ENCODE results near the gene ARHGEF38.
"Not testable (repeated sequence)": the region's sequence is repeated elsewhere in the genome, so short reads cannot be mapped to it uniquely, and the experiment has no call there.

ARHGEF38 gene

DNA sequence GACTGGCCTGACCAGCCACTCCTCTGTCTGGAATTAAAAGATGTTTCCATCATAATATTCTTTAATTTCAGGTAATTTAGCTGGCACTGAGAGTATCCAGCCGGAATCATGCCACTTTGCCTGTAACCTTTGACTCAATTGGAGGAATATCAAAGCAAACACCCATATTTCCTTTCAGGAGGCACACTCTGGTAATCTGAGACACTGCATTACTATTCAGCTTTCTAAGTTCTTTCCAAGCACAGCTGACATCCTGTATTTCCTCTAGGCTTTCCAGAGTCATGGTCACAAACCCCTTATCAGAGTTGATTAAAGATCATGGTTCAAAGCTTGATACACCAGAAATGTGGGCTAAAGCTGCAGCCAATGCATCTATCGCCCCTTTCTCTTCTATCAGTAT, 126.8 kb downstream of the ARHGEF38 start:
- no peak for TF ChIP-seq Cebpa-rat (IDR thresholded peaks at IDR 0.05)
- Histone ChIP-seq H4K20me1 (no peaks in the 10 kb centered on the region), H3K4me3 (no peak overlapping the region), H3K4me1 (no peaks in the 10 kb centered on the region), H3K27me3 (no peaks in the 10 kb centered on the region), H3K36me3 (peaks cover 19 to 33% (median 28%) of the 10 kb centered on the region in 11 experiments; a peak in 21 of 22 replicates), H3K9ac (no peak overlapping the region), H3K27ac (no peak overlapping the region), H3K4me2 (no peak overlapping the region), H3K9me3 (replicated peaks in 1 of 11) (no peaks in the 10 kb centered on the region)

DNA sequence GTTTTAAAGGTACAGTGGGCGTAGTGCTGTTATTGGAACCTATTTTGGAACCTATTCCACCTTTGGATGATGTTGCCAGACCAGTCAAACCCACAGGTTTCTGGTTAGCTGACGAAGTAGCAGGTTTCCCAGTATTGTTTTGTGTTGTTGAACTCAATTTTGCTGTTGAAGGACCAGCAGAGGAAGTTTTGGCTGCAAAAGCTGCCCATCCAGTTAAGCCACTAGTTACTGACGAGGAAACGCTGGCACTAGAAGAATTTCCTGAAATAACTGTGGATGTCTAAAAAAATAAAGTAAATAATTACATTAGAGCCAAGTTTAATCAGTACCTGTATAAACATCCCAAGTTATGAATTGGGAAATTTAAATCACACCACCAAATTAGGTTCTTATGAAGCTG, 130.6 kb downstream of the ARHGEF38 start:
- Histone ChIP-seq H3K27ac (no peak overlapping the region), H3K4me1 (no peaks in the 10 kb centered on the region)
- no peak for TF ChIP-seq Cebpa-rat (IDR thresholded peaks at IDR 0.05)

DNA sequence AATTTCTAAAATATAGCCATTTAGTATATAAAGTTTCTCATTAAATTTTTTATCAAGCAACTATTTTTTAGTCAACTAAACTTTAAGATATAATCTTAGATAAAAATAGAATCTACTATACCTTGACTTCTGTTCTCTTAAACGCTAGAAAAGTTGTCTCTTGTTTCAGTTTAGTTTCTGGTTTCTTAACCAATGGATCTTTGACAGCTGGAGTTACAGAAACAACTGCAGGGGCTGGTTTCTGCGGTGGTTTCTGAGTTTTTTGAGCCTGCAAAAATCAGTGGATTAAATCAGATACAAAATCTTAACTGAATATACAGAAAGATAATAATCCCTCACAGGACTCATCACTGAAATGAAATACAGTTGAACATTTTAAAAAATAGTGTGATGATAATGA, 134.2 kb downstream of the ARHGEF38 start:
- Histone ChIP-seq H3K9ac (no peak overlapping the region), H4K20me1 (no peaks in the 10 kb centered on the region; a peak in 1 of 22 replicates), H3K27me3 (no peaks in the 10 kb centered on the region), H3K36me3 (peaks cover 62 to 100% (median 86%) of the 10 kb centered on the region in 11 experiments), H3K4me1 (no peaks in the 10 kb centered on the region), H3K9me3 (replicated peaks in 1 of 11) (no peaks in the 10 kb centered on the region), H3K27ac (no peak overlapping the region), H3K4me2 (no peak overlapping the region), H3K4me3 (no peak overlapping the region)
- TF ChIP-seq Cebpa-rat (IDR thresholded peaks at IDR 0.05): no peak

More for the DNA sequence above, 130.6 kb downstream of the ARHGEF38 start:
- no peak overlapping the region for H3K4me3 ChIP-seq
- no peaks in the 10 kb centered on the region for H4K20me1 ChIP-seq
- H3K9me3 ChIP-seq (replicated peaks in 1 of 11): no peaks in the 10 kb centered on the region
- H3K36me3 ChIP-seq: peaks cover 41 to 69% (median 55%) of the 10 kb centered on the region in 11 experiments
- no peak overlapping the region for H3K9ac ChIP-seq
- no peaks in the 10 kb centered on the region for H3K27me3 ChIP-seq
- no peak overlapping the region for H3K4me2 ChIP-seq

- H3K27ac ChIP-seq; H3K9me3 ChIP-seq (replicated peaks in 1 of 11); H3K4me2 ChIP-seq; H3K4me3 ChIP-seq; H3K9ac ChIP-seq; H3K4me1 ChIP-seq; H3K27me3 ChIP-seq: not testable (repeated sequence)
- Histone ChIP-seq H3K36me3 (peaks cover 67 to 99% (median 93%) of the 10 kb centered on the region in 11 experiments), H4K20me1 (peaks cover 0 to 19% (median under 1%) of the 10 kb centered on the region in 11 experiments; a peak in 5 of 22 replicates)
Measured at GRCh38 chr4:105694812-105695211, 142.4 kb downstream of the ARHGEF38 start.

DNA sequence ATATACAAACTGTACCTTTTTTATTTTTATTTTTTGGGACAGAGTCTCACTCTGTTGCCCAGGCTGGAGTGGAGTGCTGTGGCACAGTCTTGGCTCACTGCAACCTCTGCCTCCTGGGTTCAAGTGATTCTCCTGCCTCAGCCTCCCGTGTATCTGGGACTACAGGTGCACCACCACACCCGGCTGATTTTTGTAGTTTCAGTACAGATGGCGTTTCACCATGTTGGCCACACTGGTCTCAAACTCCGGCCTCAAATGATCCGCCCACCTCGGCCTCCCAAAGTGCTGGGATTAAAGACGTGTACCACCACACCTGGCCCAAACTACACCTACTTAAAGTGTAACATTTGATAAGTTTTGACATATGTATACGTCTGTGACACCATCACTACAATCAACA, 143.4 kb downstream of the ARHGEF38 start:
- not testable (repeated sequence) for H3K4me3 ChIP-seq; H3K4me2 ChIP-seq; H3K9me3 ChIP-seq (replicated peaks in 1 of 11); H3K4me1 ChIP-seq; H3K9ac ChIP-seq; H3K27me3 ChIP-seq; H3K27ac ChIP-seq
- Histone ChIP-seq H4K20me1 (peaks cover 0 to 25% (median 3%) of the 10 kb centered on the region in 11 experiments; a peak in 10 of 22 replicates), H3K36me3 (peaks cover 63 to 97% (median 87%) of the 10 kb centered on the region in 11 experiments)

DNA sequence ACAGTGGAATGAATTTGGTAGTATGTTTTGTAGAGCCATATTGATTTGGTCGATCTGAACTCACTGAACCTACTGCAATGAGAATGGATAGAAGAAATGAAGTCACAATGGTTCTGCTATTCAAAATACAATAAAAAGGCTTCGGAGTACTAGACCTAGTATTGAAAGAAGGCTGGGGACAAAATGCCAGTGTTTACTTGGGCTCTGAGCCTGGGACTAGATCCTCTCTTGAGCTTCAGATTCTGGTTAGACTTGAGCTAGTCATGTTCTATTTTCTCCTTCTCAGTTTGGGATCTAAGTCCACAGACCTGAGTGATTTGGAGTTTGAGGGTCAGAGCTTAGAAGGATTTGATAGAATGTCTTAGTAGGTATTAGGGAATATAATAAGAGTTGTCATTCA, 146.2 kb downstream of the ARHGEF38 start:
- Histone ChIP-seq H3K27me3 (no peaks in the 10 kb centered on the region), H3K4me3 (no peak overlapping the region), H3K4me1 (peaks cover 0 to 3% (median 0%) of the 10 kb centered on the region in 10 experiments; a peak in 1 of 20 replicates), H3K36me3 (peaks cover 51 to 85% (median 68%) of the 10 kb centered on the region in 11 experiments), H3K9me3 (replicated peaks in 1 of 11) (no peaks in the 10 kb centered on the region), H3K27ac (no peak overlapping the region), H4K20me1 (peaks cover 0 to 37% (median 3%) of the 10 kb centered on the region in 11 experiments; a peak in 11 of 22 replicates), H3K9ac (no peak overlapping the region), H3K4me2 (no peak overlapping the region)
- TF ChIP-seq Cebpa-rat (IDR thresholded peaks at IDR 0.05): no peak

GRCh38 chr4:105707782-105708180, 155.4 kb downstream of the ARHGEF38 start:
- Histone ChIP-seq H3K9ac (peak overlapping the region; percentile 90 to 93 (median 92)), H3K27me3 (no peaks in the 10 kb centered on the region), H3K4me3 (peak overlapping the region; percentile 90 to 99 (median 96)), H4K20me1 (peaks cover 0 to 23% (median 0%) of the 10 kb centered on the region in 11 experiments; a peak in 6 of 22 replicates), H3K36me3 (peaks cover 0 to 35% (median 18%) of the 10 kb centered on the region in 11 experiments; a peak in 17 of 22 replicates), H3K27ac (peak overlapping the region; percentile 78 to 90 (median 87)), H3K4me2 (peak overlapping the region; percentile 74 to 92 (median 86)), H3K4me1 (peaks cover 13 to 31% (median 27%) of the 10 kb centered on the region in 10 experiments), H3K9me3 (replicated peaks in 1 of 11) (no peaks in the 10 kb centered on the region)
- TF ChIP-seq Cebpa-rat (IDR thresholded peaks at IDR 0.05): no peak

DNA sequence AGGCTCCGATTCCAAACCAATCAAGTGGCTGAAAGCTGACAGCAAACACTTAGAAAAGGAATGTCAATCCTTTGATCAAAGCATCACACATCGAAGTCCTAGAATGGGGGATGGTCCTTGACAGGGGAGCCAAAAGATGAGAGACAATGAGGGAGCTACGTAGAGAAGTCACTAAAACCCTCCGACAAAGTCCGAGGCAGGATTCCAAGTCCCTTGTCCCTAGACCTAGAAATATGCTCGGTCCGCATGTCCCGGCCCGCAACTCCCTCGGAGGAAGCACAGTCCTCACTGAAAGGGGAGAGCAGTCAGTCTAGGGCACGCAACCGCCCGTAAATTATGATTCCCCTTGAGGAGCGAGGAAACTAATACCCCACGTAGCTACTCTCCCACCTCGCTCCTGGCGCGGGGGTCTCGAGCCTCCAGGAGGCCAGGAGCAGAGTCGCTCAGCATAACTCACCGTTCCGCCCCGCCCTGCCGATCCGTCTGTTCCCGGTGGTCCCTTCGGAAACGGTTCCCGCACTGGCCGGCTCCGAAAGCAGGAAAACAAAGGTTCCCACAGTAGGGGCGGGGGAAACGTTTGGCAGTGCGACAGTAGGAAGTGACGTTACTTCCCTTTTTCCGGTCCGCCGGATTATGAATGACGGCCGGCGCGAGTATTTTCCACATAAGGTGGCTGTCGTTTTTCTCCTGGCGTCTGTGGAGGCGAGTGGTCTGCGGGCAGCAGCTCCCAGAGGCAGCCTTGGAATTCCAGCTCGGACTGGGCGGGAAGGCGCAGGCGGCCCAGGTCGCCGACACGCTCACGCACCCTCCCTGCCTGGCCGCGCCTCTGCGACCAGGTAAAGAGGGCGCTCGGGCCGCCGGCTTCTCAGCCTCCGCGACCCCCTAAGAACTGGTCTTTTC, 156.0 kb downstream of the ARHGEF38 start, which contains the start of the genes GSTCD and INTS12:
Gene GSTCD (plus strand): TSS at position 604 of the 900 bp plus-strand sequence. CDS start 8,830 bp downstream, outside the sequence.
Gene INTS12 (minus strand): TSS at position 509 of the 900 bp plus-strand sequence. CDS start 8,684 bp downstream, outside the sequence.
- Histone ChIP-seq H3K27me3 (no peaks in the 10 kb centered on the region), H3K36me3 (peaks cover 0 to 30% (median 16%) of the 10 kb centered on the region in 11 experiments; a peak in 17 of 22 replicates), H3K4me2 (peak within 1 kb of the TSS; percentile 79 to 97 (median 88)), H3K9me3 (replicated peaks in 1 of 11) (no peaks in the 10 kb centered on the region), H3K4me1 (peaks cover 13 to 29% (median 27%) of the 10 kb centered on the region in 10 experiments), H4K20me1 (peaks cover 0 to 21% (median 0%) of the 10 kb centered on the region in 11 experiments; a peak in 6 of 22 replicates), H3K9ac (peak within 1 kb of the TSS; percentile 90 to 93 (median 92)), H3K27ac (peak within 1 kb of the TSS; percentile 78 to 90 (median 87)), H3K4me3 (peak within 1 kb of the TSS; percentile 90 to 99 (median 96))
- no peak for TF ChIP-seq Cebpa-rat (IDR thresholded peaks at IDR 0.05)

DNA sequence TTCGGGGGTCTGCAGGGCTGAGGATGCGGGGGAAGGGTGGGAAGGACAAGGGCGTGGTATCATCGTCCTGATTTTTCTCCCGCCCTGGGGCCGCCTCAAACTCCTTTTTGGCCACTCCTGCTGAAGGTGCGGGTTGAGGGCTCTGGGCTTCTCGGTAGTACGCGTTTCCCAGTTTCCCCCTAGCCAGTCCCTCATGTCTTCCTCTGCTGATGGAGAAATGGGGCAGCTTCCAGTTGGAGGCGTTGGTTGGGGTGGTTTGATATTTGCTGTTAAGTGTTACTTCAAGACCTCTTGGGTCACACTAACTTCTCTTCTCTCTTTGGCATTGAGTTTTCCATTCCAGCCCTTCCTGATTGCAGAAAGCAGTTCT, 156.6 kb downstream of the ARHGEF38 start:
- no peak for TF ChIP-seq Cebpa-rat (IDR thresholded peaks at IDR 0.05)
- Histone ChIP-seq H3K9me3 (replicated peaks in 1 of 11) (no peaks in the 10 kb centered on the region), H3K4me3 (peak overlapping the region; percentile 90 to 99 (median 96)), H3K4me1 (peaks cover 15 to 33% (median 29%) of the 10 kb centered on the region in 10 experiments), H3K4me2 (peak overlapping the region; percentile 73 to 97 (median 84)), H3K9ac (peak overlapping the region; percentile 90 to 93 (median 92)), H4K20me1 (peaks cover 0 to 16% (median 0%) of the 10 kb centered on the region in 11 experiments; a peak in 6 of 22 replicates), H3K27ac (peak overlapping the region; percentile 78 to 90 (median 87)), H3K36me3 (peaks cover 0 to 24% (median 9%) of the 10 kb centered on the region in 11 experiments; a peak in 14 of 22 replicates), H3K27me3 (no peaks in the 10 kb centered on the region)

Measured in BLaER1 treated with 17β-estradiol and CSF1 and Interleukin-3, amounts not matched to agents 10 nM and 100 nM (cell line).